IPS DF 19.7 (cell line): ENCODE measurements around the gene ACOT11.
"Not testable (repeated sequence)": the region's sequence is repeated elsewhere in the genome, so short reads cannot be mapped to it uniquely, and the experiment has no call there.

Source experiments
- DNase-seq: peaks from one replicate; pipeline ENCODE4 v3.0.0-alpha.2; 2013; ENCODE audit warnings: low read depth, low spot score

ACOT11 gene

GRCh38 chr1:54547601-54548388 lies at the start of gene ACOT11:
Gene ACOT11 (plus strand): TSS chr1:54548228. CDS start chr1:54548310, 82 bp downstream.
- no peak for DNase-seq

- DNase-seq = no peak
These were observed 49.5 kb upstream of the ACOT11 start for GRCh38 chr1:54498383-54499096.

- DNase-seq = no peak
These were observed 49.0 kb upstream of the ACOT11 start for GRCh38 chr1:54499097-54499359.

- no peak for DNase-seq
These were observed 48.5 kb upstream of the ACOT11 start for GRCh38 chr1:54499360-54500106.

GRCh38 chr1:54500107-54500431 lies 48.0 kb upstream of the ACOT11 start:
- no peak for DNase-seq

GRCh38 chr1:54501849-54502248 lies 46.2 kb upstream of the ACOT11 start:
- no peak for DNase-seq

- no peak for DNase-seq
These were observed 45.7 kb upstream of the ACOT11 start for GRCh38 chr1:54502342-54502741.

- DNase-seq = no peak
These were observed 41.4 kb upstream of the ACOT11 start for GRCh38 chr1:54506594-54506993.

GRCh38 chr1:54507033-54507870 lies 40.8 kb upstream of the ACOT11 start:
- no peak for DNase-seq

- no peak for DNase-seq
These were observed 37.2 kb upstream of the ACOT11 start for GRCh38 chr1:54510715-54511270.

GRCh38 chr1:54513921-54514580 lies 34.0 kb upstream of the ACOT11 start:
- DNase-seq = not testable (repeated sequence)

- DNase-seq = no peak
These were observed 31.6 kb upstream of the ACOT11 start for GRCh38 chr1:54516249-54516920.

GRCh38 chr1:54517496-54517895 lies 30.5 kb upstream of the ACOT11 start:
- DNase-seq = no peak

GRCh38 chr1:54518489-54518888 lies 29.5 kb upstream of the ACOT11 start:
- no peak for DNase-seq

GRCh38 chr1:54519709-54520108 lies 28.3 kb upstream of the ACOT11 start:
- DNase-seq = no peak

- no peak for DNase-seq
These were observed 27.3 kb upstream of the ACOT11 start for GRCh38 chr1:54520631-54521321.

GRCh38 chr1:54526565-54526964 lies 21.5 kb upstream of the ACOT11 start:
- DNase-seq = not testable (repeated sequence)

- no peak for DNase-seq
These were observed 19.4 kb upstream of the ACOT11 start for GRCh38 chr1:54528613-54529012.

- DNase-seq = no peak
These were observed 16.0 kb upstream of the ACOT11 start for GRCh38 chr1:54532033-54532432.

- DNase-seq = not testable (repeated sequence)
These were observed 11.4 kb upstream of the ACOT11 start for GRCh38 chr1:54536656-54537055.
